Measurements from ENCODE around the gene DIABLO. TPM values are rescaled to one million over a fixed set of nuclear protein-coding genes. Genes with fewer than 3 reads are reported as not detected.

DIABLO gene
- total RNA-seq, 1 experiment from 2014 or later, result 47.9 TPM

DNA sequence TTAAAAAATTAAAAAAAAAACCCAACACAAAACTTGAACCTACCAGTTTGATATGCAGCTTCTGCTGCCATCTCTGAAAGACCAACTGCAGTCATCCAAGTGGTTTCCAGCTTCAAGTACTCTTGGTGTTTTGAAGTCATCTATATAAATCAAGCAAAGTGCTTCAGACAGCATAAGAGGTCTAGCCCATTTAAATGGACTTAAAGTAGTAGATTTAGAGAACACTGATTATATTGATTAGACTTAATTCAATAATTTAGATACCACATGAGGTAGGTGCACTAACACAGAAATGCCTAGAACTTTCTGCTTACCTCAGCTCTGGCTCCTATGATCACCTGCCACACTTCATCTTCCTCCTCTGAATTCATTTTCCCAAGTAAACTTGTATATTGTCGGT is 9.4 kb downstream of the DIABLO start:
- Histone ChIP-seq H3F3A (ENCODE audit: insufficient read depth, low read depth) (0 out of 2 replicates have a peak, but pooled peaks cover under 1% of the 10 kb centered on the region), H3K9me2 (ENCODE audit: insufficient read depth) (no peaks in the 10 kb centered on the region), H3K27me3 (ENCODE audit: insufficient read depth, low read depth) (no peaks in the 10 kb centered on the region), H3K36me3 (ENCODE audit: low read depth) (peaks cover 33% of the 10 kb centered on the region), H4K20me1 (ENCODE audit: insufficient read depth) (peaks cover 7% of the 10 kb centered on the region), H3K4me3 (no peak overlapping the region), H3K4me2 (no peak overlapping the region), H2AFZ (no peak overlapping the region), H3K4me1 (replicated peaks; ENCODE audit: insufficient read depth) (no peaks in the 10 kb centered on the region), H3K9me3 (ENCODE audit: insufficient read depth, low read depth) (no peaks in the 10 kb centered on the region), H3K27ac (no peak overlapping the region), H3K79me2 (ENCODE audit: low read depth) (peaks cover 8% of the 10 kb centered on the region)
- TF ChIP-seq CTCF (conservative IDR thresholded peaks at IDR 0.05) (no peak), EZH2 (IDR thresholded peaks at IDR 0.05; ENCODE audit: low read depth) (no peak)
- intact Hi-C loops (cut with micrococcal nuclease; ENCODE audit: unreplicated experiment), result no loop called here
- DNase-seq, result no peak
- POLR2A ChIA-PET (ENCODE audit: unreplicated experiment), result no interaction called here
- CTCF ChIA-PET, result no interaction called here
- no TSS peak for BruUV-seq (replicated peaks)

GRCh38 chr12:122215771-122216170 is 10.1 kb downstream of the DIABLO start:
- CTCF ChIA-PET, result no interaction called here
- no TSS peak for BruUV-seq (replicated peaks)

GRCh38 chr12:122208073-122208820 is 17.6 kb downstream of the DIABLO start:
- POLR2A ChIA-PET (ENCODE audit: unreplicated experiment), result interaction anchor here (0.7 kb wide), 1 partner anchor 544 kb away, joined by 5 read pairs; the partner anchor contains the start of gene DENR
- no peak for TF ChIP-seq CTCF (conservative IDR thresholded peaks at IDR 0.05)
- no peak for TF ChIP-seq EZH2 (IDR thresholded peaks at IDR 0.05; ENCODE audit: low read depth)
- TSS peak; percentile 3 for BruUV-seq (replicated peaks)
- H3K27ac ChIP-seq, result no peak overlapping the region
- H3K36me3 ChIP-seq (ENCODE audit: low read depth), result peaks cover 7% of the 10 kb centered on the region; the same call in 1 of the 2 replicates
- DNase-seq, result no peak
- H4K20me1 ChIP-seq (ENCODE audit: insufficient read depth), result no peaks in the 10 kb centered on the region
- peaks cover 29% of the 10 kb centered on the region; the same call in 1 of the 2 replicates for H3F3A ChIP-seq (ENCODE audit: insufficient read depth, low read depth)
- no peaks in the 10 kb centered on the region for H3K4me1 ChIP-seq (replicated peaks; ENCODE audit: insufficient read depth)
- H3K9me3 ChIP-seq (ENCODE audit: insufficient read depth, low read depth), result no peaks in the 10 kb centered on the region
- H3K9me2 ChIP-seq (ENCODE audit: insufficient read depth), result no peaks in the 10 kb centered on the region
- H3K4me2 ChIP-seq, result no peak overlapping the region
- H3K27me3 ChIP-seq (ENCODE audit: insufficient read depth, low read depth), result no peaks in the 10 kb centered on the region
- intact Hi-C loops (cut with micrococcal nuclease; ENCODE audit: unreplicated experiment), result no loop called here
- H3K4me3 ChIP-seq, result no peak overlapping the region
- no peak overlapping the region for H2AFZ ChIP-seq
- CTCF ChIA-PET, result no interaction called here
- H3K79me2 ChIP-seq (ENCODE audit: low read depth), result no peaks in the 10 kb centered on the region

More at GRCh38 chr12:122215771-122216170, 10.1 kb downstream of the DIABLO start:
- Histone ChIP-seq H3K4me3 (no peak overlapping the region), H3K27me3 (ENCODE audit: insufficient read depth, low read depth) (no peaks in the 10 kb centered on the region), H3K9me3 (ENCODE audit: insufficient read depth, low read depth) (no peaks in the 10 kb centered on the region), H3F3A (ENCODE audit: insufficient read depth, low read depth) (no peaks in the 10 kb centered on the region), H3K36me3 (ENCODE audit: low read depth) (peaks cover 32% of the 10 kb centered on the region), H4K20me1 (ENCODE audit: insufficient read depth) (peaks cover 4% of the 10 kb centered on the region), H3K9me2 (ENCODE audit: insufficient read depth) (no peaks in the 10 kb centered on the region), H2AFZ (no peak overlapping the region), H3K79me2 (ENCODE audit: low read depth) (peaks cover 1% of the 10 kb centered on the region), H3K4me2 (no peak overlapping the region), H3K27ac (no peak overlapping the region), H3K4me1 (replicated peaks; ENCODE audit: insufficient read depth) (no peaks in the 10 kb centered on the region)
- DNase-seq, result no peak
- TF ChIP-seq CTCF (conservative IDR thresholded peaks at IDR 0.05), result no peak
- TF ChIP-seq EZH2 (IDR thresholded peaks at IDR 0.05; ENCODE audit: low read depth), result no peak
- POLR2A ChIA-PET (ENCODE audit: unreplicated experiment), result no interaction called here
- intact Hi-C loops (cut with micrococcal nuclease; ENCODE audit: unreplicated experiment), result no loop called here

All from PC-9 (cell line).